ENCODE results near the gene NEU4.
"Not testable (repeated sequence)": the region's sequence is repeated elsewhere in the genome, so short reads cannot be mapped to it uniquely, and the experiment has no call there.

NEU4 gene

GRCh38 chr2:241775223-241776177 is 33.5 kb upstream of the NEU4 start:
- no peak for DNase-seq

- no peak for DNase-seq
Measured at GRCh38 chr2:241776336-241777169, 32.4 kb upstream of the NEU4 start, which contains the start of gene GAL3ST2. GAL3ST2 (plus strand) TSS chr2:241776822; CDS start chr2:241776956, 134 bp downstream.

- no peak for DNase-seq
Measured at GRCh38 chr2:241777170-241777685, 31.8 kb upstream of the NEU4 start.

- DNase-seq = no peak
Measured at GRCh38 chr2:241777686-241778627, 31.0 kb upstream of the NEU4 start.

- no peak for DNase-seq
Measured at GRCh38 chr2:241780939-241781569, 27.9 kb upstream of the NEU4 start.

GRCh38 chr2:241782053-241782452 is 26.9 kb upstream of the NEU4 start:
- DNase-seq = not testable (repeated sequence)

- no peak for DNase-seq
Measured at GRCh38 chr2:241788135-241788534, 20.9 kb upstream of the NEU4 start.

- no peak for DNase-seq
Measured at GRCh38 chr2:241788572-241788971, 20.4 kb upstream of the NEU4 start.

- DNase-seq = not testable (repeated sequence)
Measured at GRCh38 chr2:241791385-241791784, 17.6 kb upstream of the NEU4 start.

- no peak for DNase-seq
Measured at GRCh38 chr2:241793385-241793784, 15.6 kb upstream of the NEU4 start.

GRCh38 chr2:241794250-241794823 is 14.7 kb upstream of the NEU4 start:
- no peak for DNase-seq

- DNase-seq = no peak
Measured at GRCh38 chr2:241795021-241795999, 13.7 kb upstream of the NEU4 start.

GRCh38 chr2:241796209-241796608 is 12.8 kb upstream of the NEU4 start:
- no peak for DNase-seq

- DNase-seq = no peak
Measured at GRCh38 chr2:241796610-241797138, 12.3 kb upstream of the NEU4 start.

- DNase-seq = no peak
Measured at GRCh38 chr2:241797441-241798080, 11.4 kb upstream of the NEU4 start.

GRCh38 chr2:241798081-241798630 is 10.8 kb upstream of the NEU4 start:
- DNase-seq = no peak

GRCh38 chr2:241798631-241799521 is 10.1 kb upstream of the NEU4 start:
- no peak for DNase-seq

Data from NCI-H1930 (cell line).